IMR-90 (cell line): ENCODE results near the gene PNPLA5. TPM values are rescaled to one million over a fixed set of nuclear protein-coding genes. Genes with fewer than 3 reads are reported as not detected.

Experiments
- ATAC-seq: fragments of 200-7000 bp; cut with Tn5 transposase; 2 replicates; pipeline ENCODE4 v1.9.1; 2020; ENCODE audit warnings: low read depth, mild to moderate bottlenecking, moderate library complexity
- BruUV-seq: library from RNA; stranded (reverse); fragments of 400-500 nt; replicated peaks from 2 replicates; lab custom pipeline; 2021; lab: Mats Ljungman, UMichigan
- CTCF ChIA-PET: fragments of 300-600 bp; formaldehyde crosslinking; extraction: SDS; loops from one replicate; lab custom pipeline; 2021; ENCODE audit warnings: antibody characterized with exemption; lab: Yijun Ruan, JAX
- POLR2A ChIA-PET: fragments of 300-600 bp; sonication (Branson Sonifier 250); formaldehyde crosslinking; loops from one replicate; lab custom pipeline; 2022; ENCODE audit warnings: antibody characterized with exemption; ENCODE audit not compliant: unreplicated experiment; lab: Charles Lee
- DNase-seq: peaks from one replicate; pipeline ENCODE4 v3.0.0; 2013
- H2AFZ ChIP-seq: replicated peaks from 2 replicates; pipeline ENCODE3; 2013; ENCODE audit warnings: low read length, mild to moderate bottlenecking; ENCODE audit not compliant: poor library complexity
- H2AK5ac ChIP-seq: 2 replicates; pipeline ENCODE4 v1.6.1; 2013; ENCODE audit warnings: low read depth, low read length, inconsistent platforms
- H2AK9ac ChIP-seq: replicated peaks from 2 replicates; pipeline ENCODE3; 2013; ENCODE audit warnings: mild to moderate bottlenecking, low read depth, low read length, moderate library complexity; ENCODE audit not compliant: poor library complexity
- H2BK120ac ChIP-seq: 2 replicates; pipeline ENCODE4 v1.6.1; 2013; ENCODE audit warnings: low read depth, low read length, inconsistent platforms
- H2BK15ac ChIP-seq: 3 replicates; pipeline ENCODE4 v1.6.1; 2013; ENCODE audit warnings: low read depth, low read length, inconsistent platforms
- H2BK20ac ChIP-seq: 2 replicates; pipeline ENCODE4 v1.6.1; 2013; ENCODE audit warnings: low read depth, mild to moderate bottlenecking, inconsistent platforms, low read length, moderate library complexity
- H2BK5ac ChIP-seq: 2 replicates; pipeline ENCODE4 v1.6.1; 2013; ENCODE audit warnings: mild to moderate bottlenecking, low read depth, low read length, inconsistent platforms; ENCODE audit not compliant: poor library complexity, severe bottlenecking
- H3K14ac ChIP-seq: replicated peaks from 2 replicates; pipeline ENCODE4 v1.6.1; 2013; ENCODE audit warnings: low read depth, low read length, inconsistent platforms
- H3K18ac ChIP-seq: 2 replicates; pipeline ENCODE4 v1.6.1; 2013; ENCODE audit warnings: low read depth, low read length, control low read depth
- H3K23ac ChIP-seq: 2 replicates; pipeline ENCODE4 v1.6.1; 2013; ENCODE audit warnings: low read depth, low read length, inconsistent platforms
- H3K27ac ChIP-seq: 2 replicates; pipeline ENCODE4 v1.5.1; 2013; ENCODE audit warnings: mild to moderate bottlenecking, control low read depth, low read length; ENCODE audit not compliant: insufficient read depth
- H3K27me3 ChIP-seq: 2 replicates; pipeline ENCODE4 v1.6.1; 2013; ENCODE audit warnings: low read length; ENCODE audit not compliant: control insufficient read depth, insufficient read depth
- H3K36me3 ChIP-seq: 2 replicates; pipeline ENCODE4 v1.6.1; 2013; ENCODE audit warnings: low read length, mixed read lengths; ENCODE audit not compliant: control insufficient read depth, insufficient read depth
- H3K4ac ChIP-seq: 2 replicates; pipeline ENCODE4 v1.6.1; 2013; ENCODE audit warnings: low read depth, low read length, inconsistent platforms
- H3K4me1 ChIP-seq: 2 replicates; pipeline ENCODE4 v1.6.1; 2013; ENCODE audit warnings: low read length, mixed read lengths; ENCODE audit not compliant: control insufficient read depth, insufficient read depth
- H3K4me2 ChIP-seq: 2 replicates; pipeline ENCODE4 v1.6.1; 2013; ENCODE audit warnings: low read depth, mild to moderate bottlenecking, control low read depth, low read length, moderate library complexity
- H3K4me3 ChIP-seq: 2 replicates; pipeline ENCODE4 v1.5.1; 2013; ENCODE audit warnings: low read depth, mild to moderate bottlenecking, control low read depth, low read length, moderate library complexity; ENCODE audit not compliant: insufficient read depth
- H3K56ac ChIP-seq: 2 replicates; pipeline ENCODE4 v1.6.1; 2013; ENCODE audit warnings: low read length, inconsistent platforms; ENCODE audit not compliant: insufficient read depth; ENCODE audit errors: extremely low read depth
- H3K79me1 ChIP-seq, 2 experiments: 2 replicates each; pipeline ENCODE4 v1.6.1; 2013; ENCODE audit warnings: low read length in 2 of 2, inconsistent platforms in 1 of 2, low read depth in 1 of 2
- H3K9ac ChIP-seq: 2 replicates; pipeline ENCODE4 v1.6.1; 2013; ENCODE audit warnings: low read depth, low read length, control low read depth
- H3K9me1 ChIP-seq: 2 replicates; pipeline ENCODE4 v1.6.1; 2013; ENCODE audit warnings: low read length, inconsistent platforms; ENCODE audit not compliant: insufficient read depth
- H3K9me3 ChIP-seq: 2 replicates; pipeline ENCODE4 v1.6.1; 2013; ENCODE audit warnings: low read length; ENCODE audit not compliant: control insufficient read depth, insufficient read depth
- H4K20me1 ChIP-seq: 2 replicates; pipeline ENCODE4 v1.6.1; 2013; ENCODE audit warnings: low read length, inconsistent platforms; ENCODE audit not compliant: insufficient read depth
- H4K5ac ChIP-seq: 2 replicates; pipeline ENCODE4 v1.6.1; 2013; ENCODE audit warnings: mild to moderate bottlenecking, low read depth, low read length, control low read depth
- H4K8ac ChIP-seq, 2 experiments: 2 replicates each; pipeline ENCODE4 v1.6.1; 2013; ENCODE audit warnings: low read depth in 2 of 2, low read length in 2 of 2, control low read depth in 1 of 2, inconsistent platforms in 1 of 2
- H4K91ac ChIP-seq: 2 replicates; pipeline ENCODE4 v1.6.1; 2013; ENCODE audit warnings: low read depth, low read length, inconsistent platforms; ENCODE audit not compliant: insufficient read depth
- CEBPB ChIP-seq: IDR thresholded peaks from 2 replicates; pipeline ENCODE4 v1.6.1; 2012; ENCODE audit warnings: low read depth, low read length, improper control_type of control experiment
- CHD1 ChIP-seq: IDR thresholded peaks from 2 replicates; pipeline ENCODE4 v1.6.1; 2012; ENCODE audit warnings: low read depth, low read length, improper control_type of control experiment
- ELK1 ChIP-seq: fragments of 150-350 bp; IDR thresholded peaks from 2 replicates; pipeline ENCODE4 v1.6.1; 2016; ENCODE audit warnings: low read depth, mild to moderate bottlenecking, low read length, moderate library complexity, borderline replicate concordance
- FOS ChIP-seq: fragments of 150-350 bp; IDR thresholded peaks from 2 replicates; pipeline ENCODE4 v1.6.1; 2016; ENCODE audit warnings: low read depth, low read length
- MAFK ChIP-seq: IDR thresholded peaks from 2 replicates; pipeline ENCODE4 v1.6.1; 2012; ENCODE audit warnings: low read depth, low read length, improper control_type of control experiment
- MAZ ChIP-seq: IDR thresholded peaks from 2 replicates; pipeline ENCODE4 v1.6.1; 2012; ENCODE audit warnings: low read depth, mild to moderate bottlenecking, low read length, improper control_type of control experiment, moderate library complexity, borderline replicate concordance
- NFE2L2 ChIP-seq: fragments of 150-350 bp; IDR thresholded peaks from 2 replicates; pipeline ENCODE4 v1.6.1; 2016; ENCODE audit warnings: low read depth, mild to moderate bottlenecking, low read length
- POLR2A ChIP-seq: IDR thresholded peaks from 2 replicates; pipeline ENCODE4 v1.6.1; 2012; ENCODE audit warnings: mild to moderate bottlenecking, low read depth, low read length
- RAD21 ChIP-seq: IDR thresholded peaks from 2 replicates; pipeline ENCODE4 v1.6.1; 2012; ENCODE audit warnings: low read length, improper control_type of control experiment
- RCOR1 ChIP-seq: IDR thresholded peaks from 2 replicates; pipeline ENCODE4 v1.6.1; 2012; ENCODE audit warnings: mild to moderate bottlenecking, low read length, improper control_type of control experiment; ENCODE audit not compliant: insufficient replicate concordance
- RFX5 ChIP-seq: IDR thresholded peaks from 2 replicates; pipeline ENCODE4 v1.8.0; 2012; ENCODE audit warnings: low read depth, mild to moderate bottlenecking, low read length, moderate library complexity
- SMC3 ChIP-seq: fragments of 150-350 bp; IDR thresholded peaks from 2 replicates; pipeline ENCODE4 v1.6.1; 2016; ENCODE audit warnings: low read depth, mild to moderate bottlenecking, antibody characterized with exemption, low read length, moderate library complexity
- USF2 ChIP-seq: fragments of 150-350 bp; IDR thresholded peaks from 2 replicates; pipeline ENCODE4 v1.6.1; 2017; ENCODE audit warnings: mild to moderate bottlenecking, antibody characterized with exemption, low read length, low read depth
- WGBS, 2 experiments: methylation state at CpG; one replicate each; pipeline versions ENCODE4 v1.1.5 to v1.1.7; 2013; ENCODE audit warnings: missing lambda C conversion rate in 2 of 2; ENCODE audit not compliant: insufficient read length in 1 of 2; ENCODE audit errors: extremely low coverage in 2 of 2; 5-methylcytosine and 5-hydroxymethylcytosine counted together
- dilution Hi-C: fragments of 300-500 bp; cut with HindIII; formaldehyde crosslinking; loops from one replicate; pipeline ENCODE4 v1.14.3; 2018; ENCODE audit warnings: low sequenced_read_pairs; ENCODE audit not compliant: unreplicated experiment
- in situ Hi-C: fragments of 300-500 bp; cut with MboI; formaldehyde crosslinking; loops from 3 replicates; pipeline ENCODE4 v1.14.3; 2019; ENCODE audit warnings: low sequenced_read_pairs, inconsistent platforms, mixed read lengths
- intact Hi-C: fragments of 100-400 bp; cut with micrococcal nuclease; formaldehyde crosslinking; loops from 2 replicates; pipeline ENCODE4 v1.10.0; 2022
- polyA plus RNA-seq, 3 experiments: library from polyadenylated mRNA; depleted of rRNA; stranded (reverse); fragments of >200 nt; gene quantifications; 2 replicates each; pipeline ENCODE4 v1.2.3, GENCODE V29; 2012; ENCODE audit warnings: low replicate concordance in 1 of 3
- total RNA-seq: library from RNA; depleted of rRNA; stranded (reverse); fragments of >200 nt; gene quantifications from 2 replicates; pipeline ENCODE4 v1.2.3, GENCODE V29; 2012

The PNPLA5 gene
- total and polyA plus RNA-seq, 2 of the 4 experiments (the other 2 are of a cell fraction): 0.18 to 0.44 TPM

GRCh38 chr22:43852573-43853327 lies 39.1 kb downstream of the PNPLA5 start (continued):
- no peak for TF ChIP-seq RCOR1

GRCh38 chr22:43851979-43852307 lies 39.9 kb downstream of the PNPLA5 start:
- Histone ChIP-seq H3K79me1 (peaks cover 0 to 7% of the 10 kb centered on the region in 2 experiments; a peak in 1 of 4 replicates), H2AFZ (no peak overlapping the region), H3K27me3 (peaks cover 1% of the 10 kb centered on the region; the same call in 1 of the 2 replicates), H3K18ac (no peak overlapping the region), H3K36me3 (no peaks in the 10 kb centered on the region), H3K23ac (no peak overlapping the region), H3K9me1 (no peaks in the 10 kb centered on the region), H3K9ac (no peak overlapping the region), H3K4me1 (peaks cover 5% of the 10 kb centered on the region; the same call in 1 of the 2 replicates), H4K20me1 (peaks cover 17% of the 10 kb centered on the region), H4K91ac (no peak overlapping the region), H2BK15ac (no peak overlapping the region), H3K27ac (no peak overlapping the region), H2BK20ac (no peak overlapping the region), H2BK5ac (no peak overlapping the region), H3K9me3 (no peaks in the 10 kb centered on the region), H3K4me2 (no peak overlapping the region), H3K4ac (no peak overlapping the region), H4K8ac (no peak overlapping the region), H2AK9ac (no peak overlapping the region), H3K56ac (no peak overlapping the region), H3K4me3 (no peak overlapping the region), H3K14ac (no peak overlapping the region), H4K5ac (no peak overlapping the region), H2BK120ac (no peak overlapping the region), H2AK5ac (no peak overlapping the region)
- no TSS peak for BruUV-seq
- ChIA-PET CTCF (no interaction called here), POLR2A (no interaction called here)
- intact Hi-C loops: no loop called here
- dilution Hi-C loops: no loop called here
- ATAC-seq (no peak), DNase-seq (no peak)
- TF ChIP-seq CEBPB (no peak), POLR2A (no peak), MAFK (no peak), CHD1 (no peak), USF2 (no peak), NFE2L2 (no peak), RAD21 (no peak), MAZ (no peak), RFX5 (no peak), FOS (no peak), ELK1 (no peak), SMC3 (no peak)
- in situ Hi-C loops: no loop called here
- WGBS, 2 experiments: no CpG with 5 or more reads among the region's 3 CpGs
